Measurements from ENCODE around the gene HLA-DRA.

The HLA-DRA gene

DNA sequence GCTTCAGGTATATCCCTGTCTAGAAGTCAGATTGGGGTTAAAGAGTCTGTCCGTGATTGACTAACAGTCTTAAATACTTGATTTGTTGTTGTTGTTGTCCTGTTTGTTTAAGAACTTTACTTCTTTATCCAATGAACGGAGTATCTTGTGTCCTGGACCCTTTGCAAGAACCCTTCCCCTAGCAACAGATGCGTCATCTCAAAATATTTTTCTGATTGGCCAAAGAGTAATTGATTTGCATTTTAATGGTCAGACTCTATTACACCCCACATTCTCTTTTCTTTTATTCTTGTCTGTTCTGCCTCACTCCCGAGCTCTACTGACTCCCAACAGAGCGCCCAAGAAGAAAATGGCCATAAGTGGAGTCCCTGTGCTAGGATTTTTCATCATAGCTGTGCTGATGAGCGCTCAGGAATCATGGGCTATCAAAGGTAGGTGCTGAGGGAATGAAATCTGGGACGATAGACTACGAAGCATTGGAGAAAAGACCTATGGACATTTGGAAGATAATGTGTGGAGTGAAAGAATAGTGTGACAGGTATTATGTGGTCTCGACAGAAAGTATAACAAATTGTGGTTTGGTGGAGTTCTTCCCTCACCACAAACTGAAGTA, at the start of gene HLA-DRA:
Gene HLA-DRA (plus strand): TSS at position 286 of the 613 bp plus-strand sequence. CDS start 64 bp downstream, at position 350.
- DNase-seq (ENCODE audit: low spot score) (peak; percentile 41), FAIRE-seq (no peak)

- DNase-seq (ENCODE audit: low spot score) (no peak), FAIRE-seq (no peak)
These were observed 48.2 kb upstream of the HLA-DRA start for GRCh38 chr6:32391505-32391904.

DNA sequence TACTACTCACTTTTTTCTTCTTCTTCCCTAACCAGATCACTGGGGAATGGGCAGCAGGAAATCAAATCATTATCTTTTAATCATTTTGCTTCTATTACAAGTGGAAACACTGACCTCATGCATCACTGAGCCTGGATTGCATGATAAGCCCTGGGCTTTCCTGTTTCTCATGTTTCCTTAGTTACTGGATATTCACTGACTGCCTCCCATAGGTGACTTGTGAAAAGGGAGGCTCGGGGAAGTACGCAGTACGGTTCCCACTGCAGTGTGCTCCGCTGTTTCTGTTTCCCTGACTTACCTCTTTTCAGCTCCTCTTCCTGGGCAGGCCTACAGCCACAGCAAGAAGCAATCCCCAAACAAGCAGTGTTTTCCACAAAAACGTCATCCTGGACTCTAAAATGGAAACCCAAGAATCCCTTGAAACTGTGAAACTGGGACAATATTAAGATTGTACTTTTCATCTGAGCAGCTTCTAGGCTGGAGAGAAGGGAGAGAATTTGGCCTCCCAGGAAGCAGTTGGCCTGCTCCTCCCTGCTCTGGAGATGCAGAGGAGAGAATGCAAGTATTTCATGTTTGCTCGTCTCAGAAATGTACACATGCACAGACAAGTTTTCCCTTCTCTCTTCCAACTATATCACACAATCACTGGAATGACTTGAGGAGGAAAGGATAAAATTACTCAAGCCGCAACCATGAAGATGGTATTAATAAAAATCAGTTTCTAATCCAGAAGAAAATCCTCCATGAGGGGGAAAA, 45.8 kb upstream of the HLA-DRA start:
- no peak for DNase-seq (ENCODE audit: low spot score)
- FAIRE-seq: no peak

DNA sequence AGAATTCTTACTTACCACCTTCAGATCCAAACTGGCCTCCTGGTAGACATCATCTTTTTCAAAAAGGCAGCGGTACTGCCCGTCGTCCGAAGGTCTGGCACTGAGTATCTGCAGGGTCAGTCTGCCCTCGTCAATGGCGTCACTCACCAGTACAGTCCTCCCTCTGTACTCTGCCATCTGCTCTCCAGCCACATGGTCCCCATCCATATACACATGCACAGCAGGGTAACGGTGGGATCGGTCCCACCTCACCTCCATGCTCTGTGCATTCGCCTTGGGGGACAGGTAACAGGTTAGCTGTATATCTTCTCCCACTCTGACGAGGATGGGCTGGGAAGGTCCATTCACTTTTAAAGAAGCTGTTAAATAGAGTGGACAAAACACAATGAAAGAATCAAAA, 43.7 kb upstream of the HLA-DRA start:
- FAIRE-seq: no peak
- DNase-seq (ENCODE audit: low spot score): no peak

DNA sequence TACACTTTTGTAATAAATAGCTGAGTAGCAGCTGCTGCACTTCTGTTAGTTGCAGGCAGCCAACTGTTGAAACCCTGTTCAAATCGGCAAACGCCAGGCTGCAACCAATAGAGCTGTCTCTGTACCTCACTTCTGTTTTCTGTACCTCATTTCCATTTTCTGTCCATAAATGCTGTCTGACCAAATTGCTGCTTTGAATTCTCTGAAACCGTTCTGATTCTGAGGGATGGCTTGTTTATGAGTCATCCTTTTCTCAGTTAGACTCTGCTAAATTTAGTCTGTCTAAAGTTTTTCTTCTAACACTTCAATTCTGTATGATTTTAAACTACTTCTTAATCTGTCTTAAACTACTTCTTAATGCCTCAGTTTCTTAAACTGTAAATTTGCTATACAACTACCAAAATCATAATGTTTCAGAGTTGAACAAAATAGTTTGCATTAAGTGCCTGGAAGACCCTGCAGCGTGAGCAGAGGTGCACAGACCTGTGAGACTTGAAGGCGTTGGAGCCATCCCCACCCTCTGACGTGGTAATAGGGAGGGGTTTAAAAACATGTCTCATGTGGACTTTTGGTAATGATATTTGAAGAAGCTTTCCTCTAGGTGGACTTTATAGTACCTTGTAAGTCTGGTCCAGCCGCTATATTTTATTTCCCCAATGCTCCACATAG, 42.3 kb upstream of the HLA-DRA start:
- no peak for DNase-seq (ENCODE audit: low spot score)
- no peak for FAIRE-seq

- FAIRE-seq (no peak), DNase-seq (ENCODE audit: low spot score) (no peak)
These were observed 38.3 kb upstream of the HLA-DRA start for GRCh38 chr6:32401284-32401963.

DNA sequence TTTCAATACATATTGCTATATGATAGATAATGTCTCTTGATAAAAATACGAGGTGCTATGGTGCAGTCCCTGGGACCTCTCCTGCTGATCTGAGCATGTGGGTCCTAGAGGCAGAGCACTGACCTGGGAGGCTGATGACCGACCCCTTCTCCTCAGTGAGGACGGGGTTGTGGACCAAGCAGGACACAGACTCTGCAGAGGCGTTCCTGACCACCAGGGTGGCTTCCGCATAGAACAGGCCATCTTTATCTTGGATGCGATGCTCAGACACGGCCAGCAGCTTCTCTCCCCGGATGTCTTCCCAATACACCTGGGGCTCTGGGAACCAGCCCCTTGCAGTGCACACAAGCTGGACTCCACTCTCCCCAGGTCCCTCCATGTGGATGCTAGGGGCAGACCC, 36.9 kb upstream of the HLA-DRA start:
- FAIRE-seq (no peak), DNase-seq (ENCODE audit: low spot score) (no peak)

- FAIRE-seq (no peak), DNase-seq (ENCODE audit: low spot score) (no peak)
These were observed 34.0 kb upstream of the HLA-DRA start for GRCh38 chr6:32405656-32406055.

DNA sequence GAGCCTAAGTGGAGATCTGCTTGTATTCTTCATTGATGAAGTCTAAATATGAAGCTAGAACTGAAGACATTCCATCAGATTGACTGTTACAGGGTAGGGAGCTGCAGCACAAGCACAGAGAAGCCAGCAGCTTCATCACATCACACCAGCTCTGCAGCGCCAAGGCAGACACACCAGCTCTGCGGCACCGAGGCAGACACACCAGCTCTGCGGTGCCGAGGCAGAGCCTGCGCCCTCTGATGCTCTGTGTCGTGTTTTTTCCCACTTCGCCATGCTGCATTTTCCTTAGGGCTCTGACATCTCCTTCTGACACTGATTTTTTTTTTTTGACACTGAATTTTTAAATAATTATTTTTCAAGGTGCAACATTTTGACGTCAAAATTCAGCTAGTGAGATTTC, 33.5 kb upstream of the HLA-DRA start:
- FAIRE-seq (no peak), DNase-seq (ENCODE audit: low spot score) (no peak)

- DNase-seq (ENCODE audit: low spot score): no peak
- FAIRE-seq: no peak
These were observed 32.8 kb upstream of the HLA-DRA start, which contains the start of gene BTNL2 for GRCh38 chr6:32406857-32407256. Gene BTNL2 (minus strand): TSS chr6:32407181. CDS start chr6:32407123, 58 bp downstream.

DNA sequence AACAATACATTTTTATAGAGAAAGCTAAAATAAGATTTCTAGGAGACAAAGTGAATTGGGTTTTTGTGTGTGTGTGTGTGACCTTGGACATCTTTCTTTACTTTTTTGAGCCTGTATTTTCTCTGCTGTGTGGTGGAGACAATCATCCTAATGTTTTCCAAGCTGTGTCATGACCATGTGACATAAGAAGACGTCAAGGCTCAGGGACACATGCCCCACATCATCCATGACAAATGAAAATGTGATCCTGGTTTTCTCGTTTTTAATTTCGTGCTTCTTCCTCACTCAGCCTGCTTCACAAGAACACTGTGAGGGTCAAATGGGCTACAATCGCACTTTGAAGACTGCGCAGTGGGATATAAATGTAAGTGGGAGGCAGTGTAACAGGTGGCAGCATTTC, 28.8 kb upstream of the HLA-DRA start:
- FAIRE-seq (no peak), DNase-seq (ENCODE audit: low spot score) (no peak)

DNA sequence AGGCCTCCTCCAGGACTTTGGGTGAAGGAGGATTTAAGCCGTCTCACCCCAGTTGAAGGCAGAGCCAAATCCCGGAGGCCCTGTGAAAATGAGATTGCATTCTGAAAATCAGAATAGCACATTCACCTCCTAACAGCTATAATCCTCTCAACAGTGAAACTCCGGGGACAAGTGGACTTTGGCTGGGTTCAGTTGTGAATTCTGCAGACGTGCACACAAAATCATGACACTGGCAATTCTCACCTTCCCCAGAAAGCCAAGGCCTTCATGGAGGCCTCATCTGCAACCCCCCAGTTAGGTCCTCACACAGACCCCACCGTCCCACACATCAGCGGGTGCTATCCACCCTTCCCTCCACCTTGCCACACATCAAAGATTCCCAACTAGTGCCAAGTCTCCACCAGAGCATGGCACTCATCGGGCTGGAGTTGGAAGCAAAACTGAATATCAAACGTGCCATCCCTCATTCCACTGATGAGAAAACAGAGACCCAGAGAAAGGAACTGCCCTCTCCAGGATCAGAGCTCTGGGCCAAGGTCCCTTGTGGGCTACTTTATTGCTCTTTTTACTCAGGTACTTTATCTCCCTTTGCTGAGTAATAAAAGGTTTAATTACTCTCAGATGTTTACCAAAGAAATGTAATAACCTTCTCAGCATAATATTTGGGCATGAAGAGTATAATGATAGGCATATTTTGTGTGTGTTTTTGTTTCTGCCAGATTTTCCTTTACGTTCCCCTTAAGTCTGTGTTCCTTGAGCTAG, 27.9 kb upstream of the HLA-DRA start:
- DNase-seq (ENCODE audit: low spot score) (no peak), FAIRE-seq (no peak)

DNA sequence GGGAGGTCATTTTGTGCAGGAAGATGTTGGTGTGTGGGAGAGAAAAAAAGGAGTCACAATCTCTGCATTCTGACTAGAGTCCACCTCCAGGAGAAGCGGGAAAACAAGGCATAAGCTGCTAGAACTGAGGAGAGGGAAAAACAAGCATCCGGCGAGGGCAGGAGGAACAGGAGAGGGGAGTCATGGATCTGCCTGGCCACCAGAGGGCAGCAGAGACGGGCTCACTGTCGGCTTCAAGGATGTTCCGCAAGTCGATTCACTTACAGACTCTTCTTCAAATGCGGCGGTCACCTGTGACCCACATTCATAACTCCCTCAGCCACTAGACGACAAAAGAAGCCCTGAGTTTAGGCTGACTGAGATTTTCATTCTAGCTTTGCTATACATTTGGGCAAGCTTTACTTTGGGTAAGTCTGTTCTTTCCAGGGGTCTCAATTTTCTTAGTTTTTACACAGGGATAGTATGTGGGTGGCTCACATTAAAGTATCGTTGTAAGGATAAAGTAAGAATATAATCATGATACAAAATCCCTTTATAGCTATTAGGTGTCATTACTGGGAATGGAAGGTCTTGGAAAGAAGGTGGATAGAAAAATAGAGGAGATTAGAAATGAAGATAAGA, 26.1 kb upstream of the HLA-DRA start:
- DNase-seq (ENCODE audit: low spot score) (peak; percentile 83), FAIRE-seq (peak; percentile 48)

GRCh38 chr6:32415521-32416019, 24.1 kb upstream of the HLA-DRA start:
- FAIRE-seq: no peak

DNA sequence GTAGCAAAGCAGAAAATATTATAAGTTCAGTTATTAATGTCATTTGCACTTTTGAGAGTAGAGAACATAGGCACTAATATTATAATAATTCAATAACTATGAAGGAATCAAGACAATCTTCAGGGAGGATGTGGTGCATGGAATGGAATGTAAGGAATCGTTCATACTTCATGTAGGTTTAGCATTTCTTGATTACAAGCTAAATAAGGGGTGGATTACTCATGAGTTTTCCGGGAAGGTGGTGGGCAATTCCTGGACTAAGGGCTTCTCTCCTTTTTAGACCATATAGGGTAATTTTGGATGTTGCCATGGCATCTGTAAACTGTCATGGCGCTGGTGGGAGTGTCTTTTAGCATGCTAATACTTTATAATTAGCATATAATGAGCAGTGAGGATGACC, 23.7 kb upstream of the HLA-DRA start:
- FAIRE-seq: no peak
- DNase-seq (ENCODE audit: low spot score): no peak

More at GRCh38 chr6:32415521-32416019, 24.1 kb upstream of the HLA-DRA start:
- peak; percentile 67 for DNase-seq (ENCODE audit: low spot score)

DNA sequence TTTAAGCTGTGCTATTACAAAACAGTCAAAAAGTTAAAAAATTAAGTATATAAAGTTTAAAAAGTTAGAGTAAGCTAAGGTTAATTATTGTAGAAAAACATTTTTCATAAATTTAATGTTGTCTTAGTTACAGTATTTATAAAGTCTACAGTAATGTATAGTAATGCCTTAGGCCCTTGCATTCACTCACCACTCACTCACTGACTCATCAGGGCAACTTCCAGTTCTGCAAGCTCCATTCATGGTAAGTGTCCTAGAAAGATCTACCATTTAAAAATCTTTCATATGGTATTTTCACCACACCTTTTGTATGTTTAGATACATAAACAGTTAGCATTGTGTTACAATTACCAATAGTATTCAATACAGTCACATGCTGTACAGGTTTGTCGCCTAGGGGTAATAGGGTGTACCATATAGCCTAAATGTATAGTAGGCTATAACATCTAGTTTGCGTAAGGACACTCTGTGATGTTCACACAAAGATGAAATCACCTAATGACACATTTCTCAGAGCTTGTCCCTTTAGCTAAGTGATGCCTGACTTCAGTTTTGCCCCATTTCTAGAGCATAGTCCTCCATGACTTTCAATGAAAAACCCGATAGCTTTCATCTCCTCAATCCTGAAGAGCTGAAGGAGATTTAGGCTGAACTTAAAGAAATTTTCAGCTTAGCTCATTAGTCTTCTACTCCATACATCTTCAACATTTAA, 14.9 kb upstream of the HLA-DRA start:
- FAIRE-seq (no peak), DNase-seq (ENCODE audit: low spot score) (no peak)

DNA sequence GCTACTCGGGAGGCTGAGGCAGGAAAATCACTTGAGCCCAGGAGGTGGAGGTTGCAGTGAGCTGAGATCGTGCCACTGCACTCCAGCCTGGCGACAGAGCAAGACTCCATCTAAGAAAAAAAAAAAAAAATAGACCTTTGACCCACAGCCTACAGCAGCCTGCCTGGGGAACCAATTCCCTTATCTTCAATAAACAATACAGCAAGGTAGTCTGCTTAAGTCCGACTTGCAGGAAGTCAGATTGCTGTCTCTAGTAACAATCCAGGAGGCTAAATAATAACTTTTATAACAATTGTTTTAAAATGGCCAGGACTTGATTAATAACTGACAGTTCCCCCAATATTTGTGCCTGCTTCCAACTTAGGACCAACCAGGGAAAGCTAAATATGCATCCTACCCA, 13.3 kb upstream of the HLA-DRA start:
- FAIRE-seq (no peak), DNase-seq (ENCODE audit: low spot score) (no peak)

DNA sequence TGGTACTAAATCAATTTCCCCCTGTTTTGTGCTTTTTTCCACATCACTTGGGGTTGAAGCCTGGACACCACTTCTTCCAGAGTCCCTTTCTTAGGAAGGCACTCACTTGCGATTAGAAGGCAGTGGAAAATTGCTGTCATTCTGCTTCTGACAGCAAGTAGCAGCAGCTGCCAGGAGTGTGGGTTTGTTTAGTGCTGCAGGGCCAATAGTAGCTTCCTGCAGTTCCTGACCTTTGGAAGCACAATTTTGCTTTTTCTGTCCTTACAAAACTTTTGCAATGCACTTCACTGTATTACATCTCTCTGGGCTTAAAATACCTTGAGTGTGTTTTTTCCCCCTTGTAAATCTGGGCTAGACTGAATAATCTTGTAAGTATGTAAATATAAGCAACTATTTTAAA, 12.5 kb upstream of the HLA-DRA start:
- no peak for DNase-seq (ENCODE audit: low spot score)
- FAIRE-seq: no peak

DNA sequence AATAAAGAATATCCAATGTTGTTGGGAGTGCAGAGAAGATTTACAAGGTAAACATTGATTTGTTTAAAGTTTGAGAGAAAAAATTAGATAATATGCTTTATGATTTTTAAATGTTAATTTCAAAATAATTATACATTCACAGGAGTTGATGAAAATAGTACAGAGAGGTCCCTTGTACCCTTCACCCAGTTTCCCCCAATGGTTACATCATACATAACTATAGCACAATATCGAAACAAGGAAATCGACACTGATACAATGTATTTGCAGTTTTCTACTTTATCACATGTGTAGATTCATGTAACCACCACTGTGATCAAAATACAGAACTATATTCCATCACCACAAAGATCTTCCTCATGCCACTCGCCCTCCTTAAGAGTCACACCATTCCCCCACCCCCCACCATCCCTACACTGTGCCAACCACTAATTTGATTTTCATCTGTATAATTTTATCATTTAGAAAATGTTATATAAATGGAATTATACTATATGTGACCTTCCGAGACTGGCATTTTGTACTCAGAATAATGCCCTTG, 11.7 kb upstream of the HLA-DRA start:
- FAIRE-seq (no peak), DNase-seq (ENCODE audit: low spot score) (no peak)

DNA sequence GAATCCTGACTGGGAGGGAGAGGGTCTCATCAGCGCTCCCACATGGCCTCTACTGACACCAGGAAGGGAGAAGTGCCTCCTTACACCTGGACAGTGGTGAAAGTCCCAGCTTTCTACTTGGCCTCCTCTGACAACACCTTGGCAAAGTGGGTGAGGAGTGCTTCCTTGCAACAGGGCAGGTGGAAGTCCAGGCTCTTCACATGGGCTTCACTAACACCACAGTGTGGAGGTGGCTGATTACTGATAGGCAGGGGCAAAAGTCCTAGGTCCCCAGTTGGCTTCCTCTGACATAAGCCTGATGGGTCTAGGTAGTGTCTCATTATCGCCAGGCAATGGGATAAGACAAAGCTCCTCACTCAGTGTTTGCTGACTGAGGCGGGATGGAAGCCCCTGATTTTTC, 9.5 kb upstream of the HLA-DRA start:
- FAIRE-seq (no peak), DNase-seq (ENCODE audit: low spot score) (no peak)

Measured in urothelium cell line (cell line).